A673 (cell line): ENCODE results near the gene KPNA6. TPM values are rescaled to one million over a fixed set of nuclear protein-coding genes. Genes with fewer than 3 reads are reported as not detected.

Experiments
- BruUV-seq: library from RNA; stranded (reverse); fragments of 400-500 nt; replicated peaks from 2 replicates; lab custom pipeline; 2021; lab: Mats Ljungman, UMichigan
- CTCF ChIA-PET: fragments of 300-600 bp; sonication (Branson Sonifier 250); formaldehyde crosslinking; loops from one replicate; lab custom pipeline; 2022; ENCODE audit warnings: antibody characterized with exemption; lab: Charles Lee
- POLR2A ChIA-PET: fragments of 300-600 bp; sonication (Branson Sonifier 250); formaldehyde crosslinking; loops from one replicate; lab custom pipeline; 2022; ENCODE audit warnings: antibody characterized with exemption; ENCODE audit not compliant: low non-redundant PET; lab: Charles Lee
- DNase-seq: peaks from one replicate; pipeline ENCODE4 v3.0.0-alpha.2; 2015; ENCODE audit warnings: low spot score
- H3K27ac ChIP-seq: fragments of 200-600 bp; sonication (generic); 2 replicates; pipeline ENCODE4 v1.5.1; 2016; ENCODE audit warnings: mixed run types, low read depth, mild to moderate bottlenecking, mixed read lengths, antibody characterized with exemption, low read length; ENCODE audit not compliant: poor library complexity, severe bottlenecking
- H3K27me3 ChIP-seq: fragments of 200-600 bp; sonication (generic); replicated peaks from 2 replicates; pipeline ENCODE4 v1.6.1; 2017; ENCODE audit warnings: mixed run types, low read depth, mild to moderate bottlenecking, mixed read lengths, antibody characterized with exemption, low read length; ENCODE audit not compliant: insufficient read depth, poor library complexity
- H3K36me3 ChIP-seq: fragments of 200-600 bp; sonication (generic); 2 replicates; pipeline ENCODE4 v1.6.1; 2016; ENCODE audit warnings: mixed run types, mild to moderate bottlenecking, mixed read lengths, antibody characterized with exemption, low read length; ENCODE audit not compliant: insufficient read depth, poor library complexity, severe bottlenecking
- H3K4me1 ChIP-seq: fragments of 200-600 bp; sonication (generic); 2 replicates; pipeline ENCODE4 v1.6.1; 2017; ENCODE audit warnings: mixed run types, mild to moderate bottlenecking, mixed read lengths, antibody characterized with exemption, low read length; ENCODE audit not compliant: insufficient read depth, poor library complexity, severe bottlenecking
- H3K4me3 ChIP-seq: fragments of 200-600 bp; sonication (generic); 2 replicates; pipeline ENCODE4 v1.5.1; 2016; ENCODE audit warnings: low read depth, mixed run types, mild to moderate bottlenecking, mixed read lengths, low read length; ENCODE audit not compliant: poor library complexity, severe bottlenecking
- H3K9me3 ChIP-seq: fragments of 200-600 bp; sonication (generic); 2 replicates; pipeline ENCODE4 v1.6.1; 2016; ENCODE audit warnings: mixed run types, low read depth, mild to moderate bottlenecking, mixed read lengths, antibody characterized with exemption, low read length; ENCODE audit not compliant: poor library complexity, severe bottlenecking
- CTCF ChIP-seq: fragments of 300-800, 200-600 bp; sonication (generic); conservative IDR thresholded peaks from 2 replicates; pipeline ENCODE4 v1.5.1; 2017; ENCODE audit warnings: low read depth, mild to moderate bottlenecking, antibody characterized with exemption, low read length, moderate library complexity, mixed read lengths
- EZH2 ChIP-seq: fragments of 200-600 bp; sonication (generic); IDR thresholded peaks from 2 replicates; pipeline ENCODE4 v1.6.1; 2017; ENCODE audit warnings: borderline replicate concordance, low read depth, mild to moderate bottlenecking, mixed read lengths, antibody characterized with exemption, low read length; ENCODE audit not compliant: poor library complexity, severe bottlenecking
- intact Hi-C: fragments of 100-400 bp; cut with micrococcal nuclease; formaldehyde crosslinking; loops from one replicate; pipeline ENCODE4 v1.10.0; 2022; ENCODE audit not compliant: unreplicated experiment
- total RNA-seq: library from RNA; stranded (reverse); gene quantifications from 2 replicates; pipeline ENCODE4 v1.2.3, GENCODE V29; 2021

The KPNA6 gene
- total RNA-seq, 1 experiment from 2014 or later = 96.8 TPM

- H3K27ac ChIP-seq = no peak overlapping the region
- TF ChIP-seq EZH2 (no peak), CTCF (no peak)
- H3K27me3 ChIP-seq = no peaks in the 10 kb centered on the region
- no peak overlapping the region for H3K4me3 ChIP-seq
- intact Hi-C loops = no loop called here
- CTCF ChIA-PET = interaction anchor here (0.6 kb wide), 2 partner anchors 10 to 33 kb away, joined by 3 read pairs; no protein-coding TSS in a partner anchor
- no peaks in the 10 kb centered on the region for H3K4me1 ChIP-seq
- peaks cover 40% of the 10 kb centered on the region for H3K36me3 ChIP-seq
- no TSS peak for BruUV-seq
- POLR2A ChIA-PET = no interaction called here
- H3K9me3 ChIP-seq = no peaks in the 10 kb centered on the region
- DNase-seq = peak; percentile 57
Observed at GRCh38 chr1:32100807-32101708, 6.8 kb upstream of the KPNA6 start.

- Histone ChIP-seq H3K4me1 (no peaks in the 10 kb centered on the region), H3K9me3 (no peaks in the 10 kb centered on the region), H3K4me3 (no peak overlapping the region), H3K27ac (no peak overlapping the region), H3K27me3 (no peaks in the 10 kb centered on the region), H3K36me3 (peaks cover 22% of the 10 kb centered on the region)
- no peak for TF ChIP-seq CTCF
- no peak for TF ChIP-seq EZH2
- intact Hi-C loops = no loop called here
- DNase-seq = no peak
- POLR2A ChIA-PET = interaction anchor here (0.6 kb wide), 1 partner anchor 31 kb away, joined by 3 read pairs; no protein-coding TSS in a partner anchor
- CTCF ChIA-PET = no interaction called here
- BruUV-seq = no TSS peak
Observed at GRCh38 chr1:32104127-32104526, 3.7 kb upstream of the KPNA6 start.

GRCh38 chr1:32105338-32105737, 2.5 kb upstream of the KPNA6 start:
- intact Hi-C loops = no loop called here
- H3K27ac ChIP-seq = no peak overlapping the region
- no peaks in the 10 kb centered on the region for H3K9me3 ChIP-seq
- TF ChIP-seq CTCF (no peak), EZH2 (no peak)
- peaks cover 16% of the 10 kb centered on the region for H3K36me3 ChIP-seq
- H3K27me3 ChIP-seq = no peaks in the 10 kb centered on the region
- no TSS peak for BruUV-seq
- no peak overlapping the region for H3K4me3 ChIP-seq
- H3K4me1 ChIP-seq = no peaks in the 10 kb centered on the region
- no peak for DNase-seq
- ChIA-PET POLR2A (no interaction called here), CTCF (no interaction called here)
